ENCODE data around the gene TRUB1.

TRUB1 gene

DNA sequence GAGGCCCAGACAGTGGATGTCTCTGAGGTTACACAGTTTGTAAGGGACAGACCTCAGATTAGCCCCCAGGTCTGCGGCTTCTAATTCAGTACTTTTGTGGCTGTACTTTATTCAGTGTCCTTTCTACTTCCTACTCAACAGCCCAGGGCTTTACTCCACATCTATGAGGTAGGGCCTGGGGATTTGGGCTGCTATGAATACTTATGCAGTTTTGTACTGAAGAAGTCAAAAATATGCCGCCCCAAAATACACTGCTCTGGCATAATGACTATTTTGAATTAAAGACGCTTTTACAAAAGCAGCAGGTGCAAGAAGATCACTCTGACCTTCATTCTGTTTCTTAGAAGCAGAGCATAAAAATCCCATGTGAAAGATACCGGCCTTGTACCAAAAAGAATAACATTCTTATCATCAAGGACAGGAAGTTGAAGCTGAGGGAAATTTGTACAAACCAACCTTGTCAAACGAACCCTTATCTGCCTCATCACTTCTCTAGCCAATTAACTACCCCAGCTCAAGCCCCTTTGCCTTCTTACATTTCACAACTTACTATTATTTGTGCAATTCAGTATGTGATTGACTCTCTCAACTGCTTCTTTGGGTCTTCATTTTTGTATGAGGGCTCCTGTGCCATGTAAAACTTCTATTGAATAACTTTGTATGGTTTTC, 26.1 kb upstream of the TRUB1 start:
- H3K36me3 ChIP-seq (replicated peaks; ENCODE audit: low read depth, low read length), result no peaks in the 10 kb centered on the region
- H2AFZ ChIP-seq (ENCODE audit: low read depth, low read length), result no peak overlapping the region
- H3K27me3 ChIP-seq (ENCODE audit: low read depth, low read length), result no peaks in the 10 kb centered on the region
- H3K9me3 ChIP-seq (ENCODE audit: insufficient read depth, low read length), result no peaks in the 10 kb centered on the region
- H3K4me3 ChIP-seq (ENCODE audit: low read length), result no peak overlapping the region
- no peak overlapping the region for H3K4me2 ChIP-seq (ENCODE audit: low read length)
- peaks cover 17% of the 10 kb centered on the region for H3K4me1 ChIP-seq (ENCODE audit: low read length)
- no peak overlapping the region for H3K9ac ChIP-seq (ENCODE audit: low read length)
- H4K20me1 ChIP-seq (ENCODE audit: insufficient read depth, low read length), result no peaks in the 10 kb centered on the region
- no peaks in the 10 kb centered on the region for H3K79me2 ChIP-seq (ENCODE audit: low read length)
- H3K27ac ChIP-seq (ENCODE audit: low read length), result no peak overlapping the region
- TF ChIP-seq, protein P1, sequence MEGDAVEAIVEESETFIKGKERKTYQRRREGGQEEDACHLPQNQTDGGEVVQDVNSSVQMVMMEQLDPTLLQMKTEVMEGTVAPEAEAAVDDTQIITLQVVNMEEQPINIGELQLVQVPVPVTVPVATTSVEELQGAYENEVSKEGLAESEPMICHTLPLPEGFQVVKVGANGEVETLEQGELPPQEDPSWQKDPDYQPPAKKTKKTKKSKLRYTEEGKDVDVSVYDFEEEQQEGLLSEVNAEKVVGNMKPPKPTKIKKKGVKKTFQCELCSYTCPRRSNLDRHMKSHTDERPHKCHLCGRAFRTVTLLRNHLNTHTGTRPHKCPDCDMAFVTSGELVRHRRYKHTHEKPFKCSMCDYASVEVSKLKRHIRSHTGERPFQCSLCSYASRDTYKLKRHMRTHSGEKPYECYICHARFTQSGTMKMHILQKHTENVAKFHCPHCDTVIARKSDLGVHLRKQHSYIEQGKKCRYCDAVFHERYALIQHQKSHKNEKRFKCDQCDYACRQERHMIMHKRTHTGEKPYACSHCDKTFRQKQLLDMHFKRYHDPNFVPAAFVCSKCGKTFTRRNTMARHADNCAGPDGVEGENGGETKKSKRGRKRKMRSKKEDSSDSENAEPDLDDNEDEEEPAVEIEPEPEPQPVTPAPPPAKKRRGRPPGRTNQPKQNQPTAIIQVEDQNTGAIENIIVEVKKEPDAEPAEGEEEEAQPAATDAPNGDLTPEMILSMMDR (IDR thresholded peaks at IDR 0.05; ENCODE audit: low read depth, low read length), result no peak
- TF ChIP-seq EZH2phosphoT487 (IDR thresholded peaks at IDR 0.05; ENCODE audit: low read depth), result no peak

DNA sequence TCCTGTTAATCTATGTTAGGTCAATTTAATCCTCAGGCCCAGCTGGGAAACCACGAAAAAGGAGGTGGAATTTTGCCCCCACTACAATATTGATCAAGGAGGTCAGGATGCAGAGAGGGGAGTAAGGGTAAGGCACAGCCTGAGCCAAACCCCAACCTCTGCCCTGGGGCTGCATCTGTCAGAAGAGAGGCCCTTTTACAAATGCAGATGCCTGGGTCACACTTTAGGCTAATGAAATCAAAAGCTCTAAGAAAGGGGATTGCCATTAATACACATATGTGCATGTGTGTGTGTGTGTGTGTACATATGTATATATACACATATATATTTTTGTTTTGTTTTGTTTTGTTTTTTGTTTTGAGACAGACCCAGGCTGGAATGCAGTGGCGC, 25.5 kb upstream of the TRUB1 start:
- H3K27ac ChIP-seq (ENCODE audit: low read length), result no peak overlapping the region

DNA sequence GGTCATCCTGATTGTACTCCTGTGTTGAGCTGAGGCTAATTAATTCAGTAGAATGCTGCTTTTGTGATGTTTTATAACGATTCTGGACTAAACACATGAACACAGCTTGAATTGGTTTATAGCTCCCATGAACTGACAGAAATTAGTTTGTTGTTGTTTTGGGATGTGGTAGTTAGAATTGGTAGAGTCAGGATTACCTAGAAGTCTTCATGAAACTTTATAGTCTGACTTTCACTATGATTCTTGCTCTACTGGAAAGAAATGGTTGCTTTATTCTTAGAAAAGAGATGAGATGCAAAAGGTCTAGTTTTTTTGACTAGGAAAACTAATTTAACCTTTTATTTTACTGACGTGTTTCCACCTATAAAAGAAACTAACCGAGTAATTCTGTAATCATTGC, 23.4 kb upstream of the TRUB1 start:
- H3K9ac ChIP-seq (ENCODE audit: low read length), result no peak overlapping the region

More for the DNA sequence above, 25.5 kb upstream of the TRUB1 start:
- no peaks in the 10 kb centered on the region for H3K79me2 ChIP-seq (ENCODE audit: low read length)
- no peak overlapping the region for H2AFZ ChIP-seq (ENCODE audit: low read depth, low read length)
- no peak for TF ChIP-seq EZH2phosphoT487 (IDR thresholded peaks at IDR 0.05; ENCODE audit: low read depth)
- TF ChIP-seq, protein P1 (IDR thresholded peaks at IDR 0.05; ENCODE audit: low read depth, low read length), result no peak
- no peak overlapping the region for H3K4me2 ChIP-seq (ENCODE audit: low read length)
- no peaks in the 10 kb centered on the region for H3K27me3 ChIP-seq (ENCODE audit: low read depth, low read length)
- no peaks in the 10 kb centered on the region for H4K20me1 ChIP-seq (ENCODE audit: insufficient read depth, low read length)
- H3K4me3 ChIP-seq (ENCODE audit: low read length), result no peak overlapping the region
- H3K9me3 ChIP-seq (ENCODE audit: insufficient read depth, low read length), result no peaks in the 10 kb centered on the region
- peaks cover 13% of the 10 kb centered on the region for H3K4me1 ChIP-seq (ENCODE audit: low read length)
- no peaks in the 10 kb centered on the region for H3K36me3 ChIP-seq (replicated peaks; ENCODE audit: low read depth, low read length)
- no peak overlapping the region for H3K9ac ChIP-seq (ENCODE audit: low read length)

GRCh38 chr10:114915294-114915693, 22.7 kb upstream of the TRUB1 start:
- Histone ChIP-seq H3K27ac (ENCODE audit: low read length) (no peak overlapping the region), H3K4me1 (ENCODE audit: low read length) (peaks cover 8% of the 10 kb centered on the region), H3K4me2 (ENCODE audit: low read length) (no peak overlapping the region), H3K27me3 (ENCODE audit: low read depth, low read length) (no peaks in the 10 kb centered on the region), H3K9me3 (ENCODE audit: insufficient read depth, low read length) (no peaks in the 10 kb centered on the region), H3K36me3 (replicated peaks; ENCODE audit: low read depth, low read length) (no peaks in the 10 kb centered on the region), H3K4me3 (ENCODE audit: low read length) (no peak overlapping the region), H3K79me2 (ENCODE audit: low read length) (no peaks in the 10 kb centered on the region), H3K9ac (ENCODE audit: low read length) (no peak overlapping the region), H2AFZ (ENCODE audit: low read depth, low read length) (no peak overlapping the region), H4K20me1 (ENCODE audit: insufficient read depth, low read length) (no peaks in the 10 kb centered on the region)
- TF ChIP-seq, protein P1 (IDR thresholded peaks at IDR 0.05; ENCODE audit: low read depth, low read length), result no peak
- TF ChIP-seq EZH2phosphoT487 (IDR thresholded peaks at IDR 0.05; ENCODE audit: low read depth), result no peak

More for the DNA sequence above, 23.4 kb upstream of the TRUB1 start:
- no peak overlapping the region for H2AFZ ChIP-seq (ENCODE audit: low read depth, low read length)
- H3K27ac ChIP-seq (ENCODE audit: low read length), result no peak overlapping the region
- H3K27me3 ChIP-seq (ENCODE audit: low read depth, low read length), result no peaks in the 10 kb centered on the region
- no peaks in the 10 kb centered on the region for H3K79me2 ChIP-seq (ENCODE audit: low read length)
- H3K9me3 ChIP-seq (ENCODE audit: insufficient read depth, low read length), result no peaks in the 10 kb centered on the region
- no peak overlapping the region for H3K4me2 ChIP-seq (ENCODE audit: low read length)
- H3K36me3 ChIP-seq (replicated peaks; ENCODE audit: low read depth, low read length), result no peaks in the 10 kb centered on the region
- TF ChIP-seq, protein P1 (IDR thresholded peaks at IDR 0.05; ENCODE audit: low read depth, low read length), result no peak
- no peak for TF ChIP-seq EZH2phosphoT487 (IDR thresholded peaks at IDR 0.05; ENCODE audit: low read depth)
- H3K4me1 ChIP-seq (ENCODE audit: low read length), result peaks cover 8% of the 10 kb centered on the region
- H4K20me1 ChIP-seq (ENCODE audit: insufficient read depth, low read length), result no peaks in the 10 kb centered on the region
- H3K4me3 ChIP-seq (ENCODE audit: low read length), result no peak overlapping the region

All from OCI-LY3 (cell line).